GM18858 (cell line): Measurements from ENCODE around the gene CEP170B.

ENCODE experiments used
- ATAC-seq: cut with Tn5 transposase; IDR thresholded peaks from one replicate; pipeline ENCODE4 v1.9.1; 2021; ENCODE audit not compliant: unreplicated experiment

The CEP170B gene

DNA sequence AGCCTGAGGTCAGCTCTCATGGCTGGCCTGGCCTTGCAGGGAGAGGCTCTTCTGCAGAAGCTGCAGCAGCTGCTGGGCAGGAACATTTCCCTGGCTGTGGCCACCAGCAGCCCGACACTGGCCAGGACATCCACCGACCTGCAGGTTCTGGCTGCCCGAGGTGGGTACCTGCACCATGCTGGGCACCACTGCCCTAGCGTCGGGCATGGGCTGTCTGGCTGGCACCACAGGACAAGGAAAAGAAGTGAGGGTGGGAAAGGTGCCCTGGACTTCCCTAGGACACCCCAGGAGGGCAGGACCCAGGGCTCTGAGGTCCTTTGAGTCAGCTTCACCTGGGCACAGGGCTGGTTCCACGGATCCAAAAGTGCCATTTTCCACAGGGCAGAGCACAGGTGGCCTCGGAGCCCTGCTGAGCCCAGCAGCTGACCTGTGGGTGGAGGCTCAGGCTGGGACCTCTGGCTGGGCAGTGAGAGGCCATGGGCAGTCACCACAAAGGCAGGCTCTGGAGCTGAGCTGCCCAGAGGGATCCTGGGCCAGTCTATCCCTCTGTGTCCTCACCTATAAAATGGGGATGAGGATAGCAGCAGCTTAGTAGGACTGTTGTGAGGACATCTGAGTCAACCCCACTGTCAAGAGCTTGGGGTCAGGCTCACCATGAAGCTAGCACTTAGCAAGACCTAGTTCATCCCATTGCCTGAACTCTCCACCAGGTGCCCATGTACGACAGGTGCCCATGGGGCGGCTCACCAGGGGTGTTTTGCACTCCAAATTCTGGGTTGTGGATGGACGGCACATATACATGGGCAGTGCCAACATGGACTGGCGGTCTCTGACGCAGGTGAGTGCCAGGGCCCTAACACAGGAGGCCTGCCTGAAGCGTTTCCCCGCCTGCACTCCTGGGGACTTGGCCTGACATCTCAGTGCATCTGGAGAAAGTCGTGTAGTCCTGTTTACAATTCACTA lies 64.5 kb downstream of the CEP170B start:
- ATAC-seq, result no peak

DNA sequence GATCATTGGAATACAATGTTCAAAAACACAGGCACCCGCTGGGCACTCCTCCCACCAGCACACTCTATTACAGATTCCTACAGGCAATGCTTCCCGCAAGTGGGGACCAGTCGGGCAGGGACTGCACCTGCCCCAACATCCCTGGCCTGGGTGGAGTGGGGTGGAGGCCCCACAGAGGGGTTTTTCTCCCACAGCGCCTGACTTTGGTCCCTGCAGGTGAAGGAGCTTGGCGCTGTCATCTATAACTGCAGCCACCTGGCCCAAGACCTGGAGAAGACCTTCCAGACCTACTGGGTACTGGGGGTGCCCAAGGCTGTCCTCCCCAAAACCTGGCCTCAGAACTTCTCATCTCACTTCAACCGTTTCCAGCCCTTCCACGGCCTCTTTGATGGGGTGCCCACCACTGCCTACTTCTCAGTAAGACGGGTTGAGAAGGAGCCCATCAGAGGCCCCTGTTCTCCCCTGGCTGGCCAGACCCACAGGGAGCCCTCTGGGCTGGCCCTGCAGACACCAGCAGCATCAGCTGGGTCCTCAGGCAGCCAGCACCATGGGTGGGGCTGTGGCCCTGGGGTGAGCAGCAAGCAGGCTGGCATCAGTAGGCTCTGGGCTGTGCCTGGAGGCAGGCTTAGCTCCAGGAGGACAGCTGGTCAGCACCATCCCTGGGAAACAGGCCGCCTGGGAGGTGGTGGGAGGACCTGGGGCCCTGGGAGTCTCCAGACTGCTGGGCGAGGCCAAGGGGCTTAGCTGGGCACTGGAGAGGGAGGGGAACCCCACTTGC lies 65.6 kb downstream of the CEP170B start:
- ATAC-seq, result no peak

DNA sequence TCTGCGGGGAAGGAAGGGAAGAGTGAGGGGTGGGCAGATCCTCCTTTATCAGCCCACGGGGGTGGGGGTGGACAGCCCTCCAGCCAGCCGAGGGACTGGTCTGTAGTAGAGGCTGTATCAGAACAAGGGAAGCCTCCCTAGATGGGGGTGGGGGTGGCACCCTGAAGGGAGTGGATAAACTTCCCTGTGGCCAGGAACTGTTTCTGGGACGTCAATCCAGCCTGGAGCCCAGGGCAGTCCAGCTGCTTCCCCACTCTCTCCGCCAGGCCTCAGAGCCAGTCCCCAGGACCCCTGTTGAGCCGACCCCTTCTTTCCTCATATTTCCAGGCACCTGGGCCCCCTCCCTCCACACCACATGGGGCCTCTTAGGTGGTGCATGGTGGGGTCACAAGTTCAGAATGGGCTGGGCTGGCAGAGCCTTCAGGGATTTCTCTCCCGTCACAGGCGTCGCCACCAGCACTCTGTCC lies 66.3 kb downstream of the CEP170B start:
- ATAC-seq, result no peak

DNA sequence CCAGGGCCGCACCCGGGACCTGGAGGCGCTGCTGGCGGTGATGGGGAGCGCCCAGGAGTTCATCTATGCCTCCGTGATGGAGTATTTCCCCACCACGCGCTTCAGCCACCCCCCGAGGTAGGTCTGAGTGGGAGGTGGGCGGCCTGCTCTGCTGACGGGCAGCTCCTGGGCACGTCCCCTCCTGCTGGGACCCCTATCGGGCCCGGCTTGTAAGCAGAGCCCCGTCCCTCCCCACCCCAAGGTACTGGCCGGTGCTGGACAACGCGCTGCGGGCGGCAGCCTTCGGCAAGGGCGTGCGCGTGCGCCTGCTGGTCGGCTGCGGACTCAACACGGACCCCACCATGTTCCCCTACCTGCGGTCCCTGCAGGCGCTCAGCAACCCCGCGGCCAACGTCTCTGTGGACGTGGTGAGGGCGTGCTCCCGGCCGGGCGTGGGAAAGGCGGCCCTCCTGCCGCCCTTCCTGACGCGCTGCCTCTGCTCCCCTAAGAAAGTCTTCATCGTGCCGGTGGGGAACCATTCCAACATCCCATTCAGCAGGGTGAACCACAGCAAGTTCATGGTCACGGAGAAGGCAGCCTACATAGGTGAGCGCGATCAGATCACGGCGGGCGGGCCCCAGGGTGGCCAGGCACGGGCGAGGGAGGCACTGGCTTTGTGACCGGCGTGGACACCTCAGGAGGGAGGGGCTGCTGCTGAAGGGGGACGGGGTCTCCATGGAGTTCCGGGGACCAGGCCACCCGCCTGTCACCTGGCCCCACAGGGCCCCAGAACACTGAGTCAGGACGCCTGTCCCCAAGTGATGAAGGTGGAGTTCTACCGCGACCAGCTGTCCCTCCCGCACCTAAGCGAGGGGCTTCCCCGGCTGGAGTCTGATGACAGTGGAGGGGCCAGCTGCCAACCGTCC lies 67.0 kb downstream of the CEP170B start:
- ATAC-seq, result no peak

DNA sequence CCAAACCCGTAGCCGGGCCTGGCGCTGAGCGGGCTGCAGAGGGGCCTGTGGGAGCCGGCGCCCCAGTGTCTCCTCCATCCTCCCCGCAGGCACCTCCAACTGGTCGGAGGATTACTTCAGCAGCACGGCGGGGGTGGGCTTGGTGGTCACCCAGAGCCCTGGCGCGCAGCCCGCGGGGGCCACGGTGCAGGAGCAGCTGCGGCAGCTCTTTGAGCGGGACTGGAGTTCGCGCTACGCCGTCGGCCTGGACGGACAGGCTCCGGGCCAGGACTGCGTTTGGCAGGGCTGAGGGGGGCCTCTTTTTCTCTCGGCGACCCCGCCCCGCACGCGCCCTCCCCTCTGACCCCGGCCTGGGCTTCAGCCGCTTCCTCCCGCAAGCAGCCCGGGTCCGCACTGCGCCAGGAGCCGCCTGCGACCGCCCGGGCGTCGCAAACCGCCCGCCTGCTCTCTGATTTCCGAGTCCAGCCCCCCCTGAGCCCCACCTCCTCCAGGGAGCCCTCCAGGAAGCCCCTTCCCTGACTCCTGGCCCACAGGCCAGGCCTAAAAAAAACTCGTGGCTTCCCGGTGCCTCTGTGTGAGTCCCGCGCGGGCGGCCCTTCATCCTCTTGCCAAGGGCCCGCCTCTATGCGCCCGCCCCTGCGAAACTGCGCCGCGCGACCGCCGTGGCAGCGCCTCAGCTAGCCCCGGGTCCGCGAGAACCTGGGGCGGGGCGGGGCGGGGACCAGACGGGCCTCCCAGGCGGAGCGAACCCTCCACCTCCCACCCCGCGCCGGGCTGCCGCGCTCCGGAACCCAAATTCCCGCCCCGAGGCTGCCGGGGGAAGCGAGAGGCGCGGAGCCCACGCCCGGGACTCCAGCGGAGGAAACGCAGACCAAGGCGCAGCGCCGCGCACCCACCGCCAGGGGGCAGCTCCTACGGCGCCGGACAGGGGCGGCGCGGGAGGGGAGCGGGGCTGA lies 67.9 kb downstream of the CEP170B start:
- no peak for ATAC-seq

DNA sequence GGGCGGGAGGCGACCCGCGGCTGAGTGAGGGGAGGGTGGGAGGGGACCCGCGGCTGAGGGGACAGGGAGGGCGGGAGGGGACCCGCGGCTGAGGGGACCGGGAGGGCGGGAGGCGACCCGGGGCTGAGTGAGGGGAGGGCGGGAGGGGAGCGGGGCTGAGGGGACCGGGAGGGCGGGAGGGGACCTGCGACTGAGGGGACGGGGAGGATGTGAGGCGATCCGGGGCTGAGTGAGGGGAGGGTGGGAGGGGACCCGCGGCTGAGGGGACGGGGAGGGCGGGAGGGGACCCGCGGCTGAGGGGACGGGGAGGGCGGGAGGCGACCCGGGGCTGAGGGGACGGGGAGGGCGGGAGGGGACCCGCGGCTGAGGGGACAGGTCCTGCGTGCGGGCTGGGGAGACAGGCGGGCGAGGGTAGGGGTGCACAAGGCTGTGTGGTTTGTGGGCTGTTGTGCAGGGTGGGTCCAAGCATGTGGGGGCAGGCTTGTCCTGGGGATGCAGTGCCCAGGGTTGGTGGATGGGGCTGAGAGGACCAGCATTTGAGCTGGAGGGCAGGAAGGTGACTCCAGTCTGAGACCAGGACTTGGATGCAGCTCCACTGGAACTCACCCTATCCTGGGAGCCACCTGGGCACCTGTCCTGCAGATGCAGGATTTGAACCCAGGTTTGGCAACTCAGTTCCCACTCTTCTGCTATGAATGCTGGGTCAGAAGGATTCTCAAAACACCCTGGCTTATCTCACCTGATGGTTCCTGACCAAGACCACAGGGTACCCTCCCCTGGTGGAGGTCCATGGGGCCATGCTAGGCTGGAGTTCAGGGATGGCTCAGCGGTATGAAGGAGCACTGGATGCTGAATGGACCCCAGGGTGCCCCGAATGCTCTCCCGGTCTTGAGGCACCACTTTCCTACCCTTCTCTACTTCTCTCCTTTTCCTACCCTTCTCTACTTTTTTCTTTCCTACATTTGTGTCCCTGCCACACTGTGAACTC lies 69.0 kb downstream of the CEP170B start:
- no peak for ATAC-seq

DNA sequence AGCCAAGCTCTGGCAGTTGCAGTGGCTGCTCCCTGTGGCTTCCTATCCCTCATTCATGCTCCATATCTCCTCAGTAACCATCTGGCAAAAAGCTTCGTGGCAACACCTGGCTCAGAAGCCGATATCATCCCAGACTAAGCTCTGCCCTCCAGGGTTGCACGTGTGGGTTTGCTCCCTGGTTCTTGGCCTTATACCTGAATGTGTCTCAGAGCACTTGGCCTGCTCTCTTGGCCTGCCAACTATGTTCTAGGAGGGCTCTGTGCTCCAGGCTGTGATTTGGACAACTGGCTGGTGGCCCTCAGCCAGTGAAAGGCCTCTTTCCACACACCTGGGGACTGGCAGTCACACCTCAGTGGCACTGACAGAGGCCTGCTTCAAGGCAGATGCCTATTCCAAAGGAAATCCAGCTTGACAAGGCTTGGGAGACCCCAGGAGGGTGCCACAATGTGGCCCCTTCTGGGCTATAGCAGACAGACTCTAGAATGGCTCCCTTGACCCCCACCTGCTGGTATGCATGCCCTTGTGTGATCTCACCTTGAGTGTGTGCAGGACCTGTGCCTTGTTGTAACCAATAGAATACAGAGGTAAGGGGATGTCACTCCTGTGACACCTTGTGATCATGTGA lies 70.1 kb downstream of the CEP170B start:
- no peak for ATAC-seq

DNA sequence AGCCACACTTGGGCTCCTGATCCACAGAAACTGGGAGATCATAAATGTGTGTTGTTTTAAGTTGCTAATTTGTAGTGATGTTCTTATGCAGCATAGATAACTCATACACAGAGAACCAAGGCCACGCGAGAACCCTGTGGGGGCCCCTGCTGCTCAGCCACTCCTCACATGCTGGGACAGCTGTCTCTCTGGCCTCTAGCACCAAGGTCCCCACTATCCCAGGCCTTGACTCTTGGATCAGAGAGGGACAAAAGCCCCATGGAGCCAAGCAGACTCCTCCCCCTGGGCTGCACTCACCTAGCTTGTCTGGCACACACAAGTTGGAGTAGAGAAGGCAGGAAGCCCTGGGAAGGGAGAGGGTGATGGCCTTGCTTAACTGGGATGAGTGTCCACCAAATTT lies 70.9 kb downstream of the CEP170B start:
- no peak for ATAC-seq

DNA sequence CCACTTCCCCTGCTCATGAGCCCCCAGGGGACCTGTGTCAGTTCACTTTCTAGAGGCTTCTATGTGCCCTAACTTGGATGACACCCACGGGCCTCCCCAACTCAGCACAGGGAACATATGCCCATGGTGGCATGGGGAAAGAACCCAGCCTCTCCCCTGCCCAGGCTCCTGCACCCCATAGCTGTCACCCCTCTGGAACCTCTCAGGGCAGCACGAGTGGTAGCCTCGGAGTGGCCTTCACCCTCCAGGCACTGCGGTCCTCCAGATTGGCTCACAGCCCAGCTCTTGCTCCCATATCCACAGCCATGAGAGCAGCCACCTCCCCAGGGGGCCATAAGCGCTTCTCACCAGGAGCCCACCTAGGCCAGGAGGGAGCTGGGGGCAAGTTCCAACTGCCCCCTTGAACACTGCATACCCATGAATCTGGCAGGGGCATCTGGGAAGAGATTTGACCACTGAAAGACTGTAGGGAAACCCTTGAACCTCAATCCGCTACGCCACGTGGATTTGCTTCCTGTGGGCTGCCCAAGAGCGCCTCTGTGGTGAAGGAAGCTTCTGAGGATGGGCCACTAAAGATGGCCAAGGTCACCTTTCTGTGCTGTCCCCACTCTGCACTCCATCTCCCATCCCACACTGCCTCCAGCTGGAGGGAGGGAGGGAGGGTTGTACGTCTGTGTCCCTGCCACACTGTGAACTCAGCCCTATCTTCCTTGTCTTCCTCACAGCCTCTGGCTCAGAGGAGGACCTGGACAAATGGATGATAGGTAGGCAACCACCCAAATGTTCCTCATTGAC lies 71.5 kb downstream of the CEP170B start:
- no peak for ATAC-seq

DNA sequence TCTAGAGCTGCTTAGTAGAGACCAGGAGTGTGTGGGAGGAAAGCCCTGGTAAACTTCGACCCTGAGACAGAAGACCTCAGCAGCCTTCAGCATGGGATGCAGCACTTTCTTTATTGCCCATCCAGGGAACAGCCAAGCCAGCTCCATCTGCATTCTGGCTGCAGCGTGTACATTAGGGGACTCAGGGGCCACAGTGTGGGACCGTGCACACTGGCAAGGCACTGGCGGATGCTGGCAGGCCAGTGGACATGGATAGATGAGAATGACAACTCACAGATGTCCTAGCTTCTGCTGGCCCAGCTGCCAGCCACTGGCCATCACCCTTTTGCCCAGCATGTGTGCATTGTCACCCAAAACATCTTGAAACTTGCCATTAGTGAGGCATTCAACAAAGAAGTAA lies 72.1 kb downstream of the CEP170B start:
- no peak for ATAC-seq

DNA sequence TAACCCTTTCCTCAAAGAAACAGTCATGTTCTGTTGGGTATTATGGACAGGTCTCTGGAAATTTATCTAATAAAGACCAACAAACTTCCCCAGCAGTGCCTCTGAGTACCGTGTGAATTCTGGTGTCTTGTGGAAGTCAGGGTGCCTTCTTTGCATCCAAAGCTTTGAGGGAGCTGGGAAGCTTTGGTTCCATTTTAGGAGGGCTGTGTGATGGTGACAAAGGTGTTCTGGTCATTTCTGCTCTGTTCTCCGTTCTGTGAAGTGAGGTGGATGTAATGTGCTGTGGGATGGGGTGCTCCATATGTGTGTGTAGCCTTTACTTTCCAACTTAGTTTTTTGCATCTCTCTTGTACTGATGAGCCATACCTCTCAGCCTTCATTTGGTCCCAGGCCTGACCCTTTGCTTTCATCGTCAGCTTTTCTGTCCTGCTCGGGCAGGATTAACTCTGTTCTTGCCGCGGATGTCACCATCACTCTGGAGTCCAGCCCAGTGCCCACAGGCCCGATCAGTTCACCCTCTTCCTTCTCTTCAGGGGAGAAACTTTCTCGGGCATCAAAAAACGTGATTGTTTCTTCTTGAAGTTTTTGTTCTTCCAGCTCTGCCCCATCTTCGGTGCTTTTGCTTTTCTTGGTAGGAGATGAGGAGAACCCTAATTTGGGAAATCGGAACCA lies 72.8 kb downstream of the CEP170B start:
- no peak for ATAC-seq

DNA sequence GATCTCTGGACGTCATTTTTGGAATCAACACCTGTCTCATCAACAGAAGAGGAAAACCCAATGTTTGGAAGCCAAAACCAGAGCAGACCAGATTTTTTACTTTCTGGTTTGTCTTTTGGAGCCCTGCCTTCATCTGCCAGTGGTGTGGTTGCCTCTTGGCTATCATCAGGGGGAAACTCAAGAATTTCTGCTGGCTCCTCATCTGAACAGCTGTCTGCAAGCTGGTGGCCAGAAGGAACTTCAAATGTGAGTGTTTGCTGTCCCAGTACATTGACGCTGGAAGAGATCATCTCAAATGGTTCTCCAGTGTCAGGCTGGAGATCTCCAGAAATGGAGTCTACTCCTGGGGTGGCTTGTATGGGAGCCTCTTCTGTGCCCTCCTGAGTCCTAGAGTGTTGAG lies 73.4 kb downstream of the CEP170B start:
- no peak for ATAC-seq

DNA sequence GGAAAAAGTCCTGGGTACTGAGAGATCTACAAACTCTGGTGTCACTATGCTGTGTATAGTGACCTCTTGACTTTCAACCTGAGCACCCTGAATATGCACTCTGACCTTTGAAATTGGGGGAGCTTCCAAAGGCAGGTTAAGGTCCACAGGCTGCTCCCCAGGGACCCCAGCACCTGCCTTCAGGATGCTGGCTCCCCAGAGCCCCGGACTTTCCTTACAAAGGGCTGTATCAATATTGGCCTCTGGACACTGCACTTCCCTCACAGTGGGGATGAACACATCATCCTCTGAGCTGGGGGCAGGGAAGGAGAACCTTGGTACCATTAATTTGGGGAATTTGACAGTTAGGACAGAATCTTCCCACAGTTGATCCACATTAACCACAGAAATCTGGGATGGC lies 73.9 kb downstream of the CEP170B start:
- ATAC-seq, result no peak

DNA sequence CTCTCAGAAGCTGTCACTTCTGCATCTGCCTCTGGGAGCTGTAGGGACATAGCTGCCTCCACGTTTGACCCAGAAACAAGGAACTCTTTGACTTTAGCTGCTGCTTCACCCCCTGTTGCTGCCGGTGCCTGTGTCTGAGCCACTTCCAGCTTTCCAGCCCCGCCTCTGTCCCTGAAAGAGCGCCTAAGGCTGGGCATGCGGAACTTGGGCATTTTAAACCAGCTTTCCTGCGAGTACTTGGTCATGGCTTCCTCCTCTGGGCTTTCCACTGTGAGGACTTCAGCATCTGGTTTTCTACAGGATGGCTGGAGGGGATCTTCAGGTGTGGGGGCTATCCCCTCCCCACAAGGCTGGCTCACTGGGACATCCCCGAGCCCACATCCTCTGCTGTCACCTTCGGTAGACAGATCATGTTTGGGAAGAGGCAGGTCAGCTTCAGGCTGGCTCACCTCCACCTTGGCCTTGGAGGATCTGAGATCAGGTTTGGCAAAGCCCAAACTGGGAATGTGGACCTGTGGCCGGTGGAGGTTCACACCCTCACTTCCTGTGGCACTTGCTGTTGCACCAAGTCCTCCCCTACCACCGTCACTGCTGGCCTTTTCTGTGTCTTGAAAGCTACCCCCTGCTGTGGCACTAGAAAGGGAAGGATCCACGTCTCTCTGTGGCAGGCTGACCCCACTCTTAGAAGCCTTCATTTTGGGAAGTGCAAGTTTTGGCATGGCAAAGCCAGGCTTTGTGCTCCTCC lies 74.8 kb downstream of the CEP170B start:
- ATAC-seq, result no peak

DNA sequence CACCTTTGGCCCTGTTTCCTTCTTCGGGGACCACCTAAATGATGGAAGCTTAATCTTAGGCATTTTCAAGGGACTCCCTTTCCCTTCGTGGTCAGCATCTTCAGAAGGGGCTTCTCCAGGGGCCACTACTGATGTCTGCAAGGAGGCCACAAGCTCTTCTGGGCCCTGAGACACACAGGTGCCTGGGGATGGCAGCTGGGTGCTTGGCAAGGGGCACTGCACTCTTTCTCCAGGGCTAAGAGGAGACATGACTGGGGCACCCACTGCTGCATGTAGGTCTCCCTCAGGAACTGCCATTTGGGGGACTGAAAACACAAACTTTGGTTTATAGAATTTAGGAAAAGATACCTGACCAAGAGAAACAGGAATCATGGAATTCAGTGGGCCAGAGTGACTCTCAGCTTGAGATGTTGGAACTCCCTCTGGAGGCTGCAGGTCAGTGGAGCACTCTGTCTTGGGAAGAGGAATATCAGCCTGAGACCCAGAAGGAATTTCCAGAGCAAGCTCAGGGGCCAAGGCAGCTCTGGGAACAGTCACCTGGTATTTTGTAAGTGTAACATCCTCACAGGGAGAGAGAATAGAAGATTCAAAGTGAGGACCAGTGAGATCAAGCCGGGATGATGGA lies 75.6 kb downstream of the CEP170B start:
- ATAC-seq, result no peak
